GM04503 (cell line): ENCODE data around the gene CSF2RB.

Source experiments
- DNase-seq: peaks from one replicate; pipeline ENCODE4 v3.0.0-alpha.2; 2012; ENCODE audit warnings: low read depth

The CSF2RB gene

GRCh38 chr22:36913427-36914389 lies at the start of gene CSF2RB:
TSS of gene CSF2RB (plus strand) at chr22:36913628. CDS start at chr22:36922208, 8,580 bp downstream.
- DNase-seq, result no peak

- no peak for DNase-seq
Observed at GRCh38 chr22:36863979-36864378, 49.4 kb upstream of the CSF2RB start.

- DNase-seq, result no peak
Observed at GRCh38 chr22:36864454-36865215, 48.8 kb upstream of the CSF2RB start.

- DNase-seq, result no peak
Observed at GRCh38 chr22:36865346-36865745, 48.1 kb upstream of the CSF2RB start.

- DNase-seq, result no peak
Observed at GRCh38 chr22:36867695-36868094, 45.7 kb upstream of the CSF2RB start.

GRCh38 chr22:36868546-36869181 lies 44.8 kb upstream of the CSF2RB start:
- no peak for DNase-seq

GRCh38 chr22:36870250-36870649 lies 43.2 kb upstream of the CSF2RB start:
- no peak for DNase-seq

- no peak for DNase-seq
Observed at GRCh38 chr22:36871669-36872081, 41.8 kb upstream of the CSF2RB start.

GRCh38 chr22:36872084-36872483 lies 41.3 kb upstream of the CSF2RB start:
- no peak for DNase-seq

- no peak for DNase-seq
Observed at GRCh38 chr22:36872866-36873498, 40.4 kb upstream of the CSF2RB start.

GRCh38 chr22:36873614-36874308 lies 39.7 kb upstream of the CSF2RB start:
- peak; percentile 19 for DNase-seq

GRCh38 chr22:36874309-36874696 lies 39.1 kb upstream of the CSF2RB start:
- no peak for DNase-seq

- no peak for DNase-seq
Observed at GRCh38 chr22:36874736-36875135, 38.7 kb upstream of the CSF2RB start.

GRCh38 chr22:36875741-36876140 lies 37.7 kb upstream of the CSF2RB start:
- no peak for DNase-seq

GRCh38 chr22:36879775-36880174 lies 33.7 kb upstream of the CSF2RB start:
- DNase-seq, result peak; percentile 61

- DNase-seq, result no peak
Observed at GRCh38 chr22:36881504-36882245, 31.8 kb upstream of the CSF2RB start.

- peak; percentile 37 for DNase-seq
Observed at GRCh38 chr22:36884349-36885158, 28.9 kb upstream of the CSF2RB start.

- DNase-seq, result no peak
Observed at GRCh38 chr22:36885474-36885873, 28.0 kb upstream of the CSF2RB start.

GRCh38 chr22:36886016-36886415 lies 27.4 kb upstream of the CSF2RB start:
- DNase-seq, result no peak

GRCh38 chr22:36887162-36887561 lies 26.3 kb upstream of the CSF2RB start:
- DNase-seq, result no peak
